GM23248 (cell line): Measurements from ENCODE around the gene ZNF827.

Source experiments
- EZH2 ChIP-seq: fragments of 200-600 bp; sonication (generic); IDR thresholded peaks from 2 replicates; pipeline ENCODE4 v1.6.1; 2018; ENCODE audit warnings: antibody characterized with exemption, mild to moderate bottlenecking; ENCODE audit not compliant: insufficient read depth, poor library complexity, severe bottlenecking
- EZH2phosphoT487 ChIP-seq: fragments of 200-600 bp; sonication (generic); IDR thresholded peaks from 2 replicates; pipeline ENCODE4 v1.6.1; 2018; ENCODE audit warnings: antibody characterized with exemption, moderate library complexity, mild to moderate bottlenecking, low read depth; ENCODE audit not compliant: insufficient read depth

DNA sequence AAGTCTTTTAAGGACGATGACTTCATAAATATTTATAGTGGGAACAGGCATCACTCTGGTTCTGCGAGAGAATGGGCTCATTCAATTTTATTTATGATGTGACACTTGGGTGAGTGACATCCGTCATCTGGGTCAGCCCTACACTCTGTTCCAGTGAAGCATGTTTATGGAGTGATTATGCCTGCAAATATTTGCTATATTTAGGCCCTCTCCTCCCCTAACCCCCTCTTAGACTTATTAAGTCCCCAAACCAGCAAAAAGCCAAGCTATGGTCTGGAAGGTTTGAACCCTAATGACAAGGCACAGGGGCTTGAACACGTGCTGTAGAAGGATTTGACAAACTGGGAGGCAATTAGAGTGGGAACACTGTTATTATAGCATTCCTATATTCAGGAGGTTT is 202.8 kb downstream of the ZNF827 start:
- TF ChIP-seq EZH2 (no peak), EZH2phosphoT487 (no peak)
